Measurements from ENCODE around the gene TXNIP. TPM values are rescaled to one million over a fixed set of nuclear protein-coding genes. Genes with fewer than 3 reads are reported as not detected.

TXNIP gene
- total and polyA plus RNA-seq, 7 experiments from 2014 or later = 498 to 5,430 (median 675) TPM

GRCh38 chr1:145985129-145985501 is 11.3 kb downstream of the TXNIP start:
- no peaks in the 10 kb centered on the region for H3K36me3 ChIP-seq (ENCODE audit: control insufficient read depth in 2 of 3, insufficient read depth in 3 of 3, low read length in 3 of 3)

DNA sequence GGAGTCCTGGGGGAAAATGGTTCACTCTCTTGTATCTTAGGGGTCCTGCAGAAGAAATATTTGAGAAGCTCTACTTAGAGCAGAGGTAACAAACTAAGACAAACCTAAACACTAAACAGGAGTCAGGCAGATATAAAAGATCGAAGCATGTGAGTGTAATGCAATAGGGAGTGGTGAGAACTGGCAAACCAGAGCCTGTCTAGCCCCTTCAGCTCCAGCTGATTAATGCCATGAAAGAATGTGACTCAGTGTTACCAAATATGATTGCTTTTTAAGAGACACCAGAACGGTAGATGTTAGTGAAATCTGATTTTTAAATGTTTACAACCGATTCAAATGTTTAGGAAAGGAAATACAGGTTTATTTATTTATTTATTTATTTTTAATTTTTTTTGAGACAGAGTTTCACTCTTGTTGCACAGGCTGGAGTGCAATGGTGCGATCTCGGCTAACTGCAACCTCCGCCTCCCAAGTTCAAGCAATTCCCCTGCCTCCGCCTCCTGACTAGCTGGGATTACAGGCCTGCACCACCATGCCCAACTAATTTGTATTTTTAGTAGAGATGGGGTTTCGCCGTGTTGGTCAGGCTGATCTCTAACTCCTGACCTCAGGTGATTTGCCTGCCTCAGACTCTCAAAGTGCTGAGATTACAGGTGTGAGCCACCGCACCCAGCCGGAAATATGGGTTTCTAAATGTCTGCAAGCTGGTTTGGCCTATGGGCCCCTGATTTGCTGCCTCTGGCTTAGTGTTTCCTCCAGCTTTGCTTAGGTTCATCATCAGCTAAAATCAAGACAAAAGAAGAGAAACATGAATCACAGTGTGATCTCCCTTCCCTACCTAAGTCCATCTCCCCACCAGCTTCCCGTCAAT is 12.2 kb downstream of the TXNIP start:
- peaks cover 0 to 3% (median 0%) of the 10 kb centered on the region in 5 donors for H3K36me3 Mint-ChIP-seq
- H3K27me3 Mint-ChIP-seq = no peaks in the 10 kb centered on the region
- CTCF ChIA-PET = interaction anchor here (0.7 to 1.4 kb wide), 2 partner anchors 9 to 12 kb away, joined by 5 to 6 read pairs; partner anchors contain the start of gene TXNIP
- H3K9me3 Mint-ChIP-seq = peaks cover 0 to 4% (median 0%) of the 10 kb centered on the region in 11 donors
- POLR2A ChIA-PET = interaction anchor here (0.9 to 24.3 kb wide), 5 partner anchors 18 to 53 kb away, joined by 5 to 1779 read pairs (median 5); partner anchors contain the start of genes ANKRD34A, HJV, LIX1L and POLR3GL
- intact Hi-C loops (cut with micrococcal nuclease) = no loop called here
- ATAC-seq (no peak), DNase-seq (peak in 2 of 9 donors; percentile 13 to 37)
- H3K4me1 Mint-ChIP-seq = peaks cover 21 to 70% (median 40%) of the 10 kb centered on the region in 7 donors
- H3K4me3 ChIP-seq (ENCODE audit: low read length) = no peak overlapping the region
- H3K36me3 ChIP-seq (ENCODE audit: control insufficient read depth in 2 of 3, insufficient read depth in 3 of 3, low read length in 3 of 3) = no peaks in the 10 kb centered on the region
- peak overlapping the region in 7 of 9 donors; percentile 70 to 97 (median 85) for H3K27ac Mint-ChIP-seq
- peak overlapping the region in 9 of 10 donors; percentile 51 to 76 (median 66) for H3K4me3 Mint-ChIP-seq
- no peaks in the 10 kb centered on the region for H3K27me3 ChIP-seq (ENCODE audit: control insufficient read depth in 2 of 2, insufficient read depth in 2 of 2, low read length in 2 of 2)
- peak overlapping the region; percentile 40 for H3K27ac ChIP-seq (ENCODE audit: low read depth, low read length)
- no peaks in the 10 kb centered on the region for H3K9me3 ChIP-seq (ENCODE audit: control insufficient read depth in 2 of 3, low read length in 3 of 3)
- peaks cover 60 to 83% of the 10 kb centered on the region in 2 donors for H3K4me1 ChIP-seq (ENCODE audit: control insufficient read depth in 2 of 2, insufficient read depth in 2 of 2, low read length in 2 of 2)

More at GRCh38 chr1:145985129-145985501, 11.3 kb downstream of the TXNIP start:
- Mint-ChIP-seq H3K36me3 (peaks cover 0 to 3% (median 0%) of the 10 kb centered on the region in 5 donors), H3K9me3 (peaks cover 0 to 4% (median 0%) of the 10 kb centered on the region in 11 donors), H3K27ac (peak overlapping the region in 7 of 9 donors; percentile 70 to 97 (median 85)), H3K4me3 (peak overlapping the region in 9 of 10 donors; percentile 51 to 76 (median 65)), H3K27me3 (no peaks in the 10 kb centered on the region), H3K4me1 (peaks cover 27 to 72% (median 42%) of the 10 kb centered on the region in 7 donors)
- ChIA-PET CTCF (interaction anchor here (0.7 to 1.4 kb wide), 2 partner anchors 8 to 11 kb away, joined by 5 to 6 read pairs; partner anchors contain the start of gene TXNIP), POLR2A (interaction anchor here (0.9 to 24.3 kb wide), 5 partner anchors 19 to 52 kb away, joined by 5 to 1779 read pairs (median 5); partner anchors contain the start of genes ANKRD34A, HJV, LIX1L and POLR3GL)
- peaks cover 50 to 76% of the 10 kb centered on the region in 2 donors for H3K4me1 ChIP-seq (ENCODE audit: control insufficient read depth in 2 of 2, insufficient read depth in 2 of 2, low read length in 2 of 2)
- no peak overlapping the region for H3K4me3 ChIP-seq (ENCODE audit: low read length)
- DNase-seq (no peak), ATAC-seq (peak; percentile 1)
- H3K27me3 ChIP-seq (ENCODE audit: control insufficient read depth in 2 of 2, insufficient read depth in 2 of 2, low read length in 2 of 2) = no peaks in the 10 kb centered on the region
- no peaks in the 10 kb centered on the region for H3K9me3 ChIP-seq (ENCODE audit: control insufficient read depth in 2 of 3, low read length in 3 of 3)
- H3K27ac ChIP-seq (ENCODE audit: low read depth, low read length) = peak overlapping the region; percentile 40
- intact Hi-C loops (cut with micrococcal nuclease) = no loop called here

DNA sequence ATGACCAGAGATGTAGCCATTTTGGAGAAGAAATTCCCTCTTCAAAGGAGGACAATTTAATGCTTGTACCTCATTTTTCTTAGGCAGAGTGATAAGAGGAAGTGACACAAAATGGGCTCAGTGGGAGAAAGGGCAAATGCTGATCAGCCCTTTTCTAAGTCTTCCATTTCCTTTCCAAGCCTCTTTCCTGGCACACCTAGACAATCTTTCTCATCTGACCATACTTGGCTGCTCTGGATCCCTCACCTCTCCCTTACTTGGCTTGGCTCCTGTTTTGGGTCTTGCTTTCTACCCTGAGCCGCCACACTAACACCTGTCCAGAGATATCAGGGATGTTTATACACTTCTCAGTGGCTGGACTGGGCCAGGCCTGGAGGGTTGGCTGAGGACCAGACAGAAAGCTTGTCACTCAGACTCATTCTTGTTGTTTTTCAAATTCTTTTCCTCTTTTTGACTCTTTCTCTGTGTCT is 13.1 kb downstream of the TXNIP start:
- Histone ChIP-seq H3K27ac (ENCODE audit: low read depth, low read length) (peak overlapping the region; percentile 82), H3K36me3 (ENCODE audit: control insufficient read depth in 2 of 3, insufficient read depth in 3 of 3, low read length in 3 of 3) (no peaks in the 10 kb centered on the region), H3K9me3 (ENCODE audit: control insufficient read depth in 2 of 3, low read length in 3 of 3) (no peaks in the 10 kb centered on the region), H3K4me1 (ENCODE audit: control insufficient read depth in 2 of 2, insufficient read depth in 2 of 2, low read length in 2 of 2) (peaks cover 69 to 84% of the 10 kb centered on the region in 2 donors), H3K27me3 (ENCODE audit: control insufficient read depth in 2 of 2, insufficient read depth in 2 of 2, low read length in 2 of 2) (no peaks in the 10 kb centered on the region), H3K4me3 (ENCODE audit: low read length) (no peak overlapping the region)
- DNase-seq (no peak), ATAC-seq (no peak)
- intact Hi-C loops (cut with micrococcal nuclease) = no loop called here
- ChIA-PET POLR2A (interaction anchor here (7.4 to 24.3 kb wide), 2 partner anchors 19 to 21 kb away, joined by 89 to 1779 read pairs; partner anchors contain the start of genes ANKRD34A, HJV, POLR3GL and TXNIP), CTCF (interaction anchor here (0.6 to 8.1 kb wide), 2 partner anchors 10 to 20 kb away, joined by 3 to 193 read pairs; partner anchors contain the start of gene TXNIP)
- Mint-ChIP-seq H3K36me3 (no peaks in the 10 kb centered on the region), H3K27me3 (no peaks in the 10 kb centered on the region), H3K9me3 (no peaks in the 10 kb centered on the region), H3K27ac (peak overlapping the region in 6 of 9 donors; percentile 1 to 83 (median 22)), H3K4me3 (peak overlapping the region in 5 of 10 donors; percentile 0 to 37 (median 27)), H3K4me1 (peaks cover 12 to 61% (median 31%) of the 10 kb centered on the region in 7 donors)

- H3K27me3 Mint-ChIP-seq = no peaks in the 10 kb centered on the region
- peaks cover 3 to 53% (median 22%) of the 10 kb centered on the region in 7 donors for H3K4me1 Mint-ChIP-seq
- Histone ChIP-seq H3K9me3 (ENCODE audit: control insufficient read depth in 2 of 3, low read length in 3 of 3) (no peaks in the 10 kb centered on the region), H3K4me3 (ENCODE audit: low read length) (no peak overlapping the region), H3K27ac (ENCODE audit: low read depth, low read length) (peak overlapping the region; percentile 82), H3K36me3 (ENCODE audit: control insufficient read depth in 2 of 3, insufficient read depth in 3 of 3, low read length in 3 of 3) (no peaks in the 10 kb centered on the region), H3K4me1 (ENCODE audit: control insufficient read depth in 2 of 2, insufficient read depth in 2 of 2, low read length in 2 of 2) (peaks cover 80 to 87% of the 10 kb centered on the region in 2 donors), H3K27me3 (ENCODE audit: control insufficient read depth in 2 of 2, insufficient read depth in 2 of 2, low read length in 2 of 2) (no peaks in the 10 kb centered on the region)
- H3K4me3 Mint-ChIP-seq = peak overlapping the region in 8 of 10 donors; percentile 10 to 65 (median 32)
- peaks cover 0 to 6% (median 0%) of the 10 kb centered on the region in 5 donors for H3K36me3 Mint-ChIP-seq
- no peak for DNase-seq
- H3K9me3 Mint-ChIP-seq = no peaks in the 10 kb centered on the region
- intact Hi-C loops (cut with micrococcal nuclease) = no loop called here
- H3K27ac Mint-ChIP-seq = peak overlapping the region in 4 of 9 donors; percentile 19 to 79 (median 48)
- no peak for ATAC-seq
- ChIA-PET CTCF (interaction anchor here (1.3 to 8.1 kb wide), 4 partner anchors 11 to 137 kb away, joined by 5 to 233 read pairs (median 124); partner anchors contain the start of genes ANKRD34A, NUDT17, POLR3GL and TXNIP), POLR2A (interaction anchor here (0.5 to 24.3 kb wide), 6 partner anchors 13 to 118 kb away, joined by 3 to 1779 read pairs (median 5); partner anchors contain the start of genes ANKRD34A, HJV, LIX1L and POLR3GL)
Observed at GRCh38 chr1:145982010-145982723, 14.2 kb downstream of the TXNIP start.

DNA sequence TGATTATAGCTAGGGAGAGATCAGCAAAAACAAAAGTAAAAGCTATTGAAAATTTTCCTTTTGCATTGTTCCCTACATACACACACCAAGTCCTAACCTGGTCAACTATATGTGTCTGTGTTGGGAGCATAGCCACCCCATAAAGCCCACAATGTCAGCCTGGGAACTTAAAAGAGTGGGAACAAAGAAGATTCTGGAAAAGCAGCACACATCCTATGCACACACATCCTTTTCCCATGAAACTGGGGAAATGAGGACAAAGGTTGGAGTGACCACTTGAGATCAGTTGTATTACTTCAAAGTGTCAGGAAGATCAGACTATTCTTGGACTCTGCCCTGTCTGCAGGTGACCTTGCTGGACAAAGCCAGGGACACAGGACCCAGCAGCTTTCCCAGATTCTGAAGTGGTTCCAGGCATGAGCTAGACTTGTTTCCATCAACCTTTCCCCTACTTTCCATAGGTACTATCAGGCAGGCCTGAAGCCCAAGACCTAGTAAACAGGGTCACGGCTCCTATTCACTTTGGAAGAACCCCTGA is 15.9 kb downstream of the TXNIP start:
- peaks cover 80 to 81% of the 10 kb centered on the region in 2 donors for H3K4me1 ChIP-seq (ENCODE audit: control insufficient read depth in 2 of 2, insufficient read depth in 2 of 2, low read length in 2 of 2)
- no peaks in the 10 kb centered on the region for H3K27me3 ChIP-seq (ENCODE audit: control insufficient read depth in 2 of 2, insufficient read depth in 2 of 2, low read length in 2 of 2)
- H3K9me3 Mint-ChIP-seq = no peaks in the 10 kb centered on the region
- ChIA-PET POLR2A (interaction anchor here (0.5 to 24.3 kb wide), 15 partner anchors 8 to 134 kb away, joined by 3 to 1779 read pairs (median 6); partner anchors contain the start of genes ANKRD34A, ANKRD35, HJV and LIX1L), CTCF (interaction anchor here (1.1 to 8.1 kb wide), 8 partner anchors 13 to 135 kb away, joined by 3 to 233 read pairs (median 24); partner anchors contain the start of genes ANKRD34A, LIX1L, NUDT17 and POLR3GL)
- ATAC-seq = no peak
- peaks cover 0 to 45% (median 12%) of the 10 kb centered on the region in 7 donors for H3K4me1 Mint-ChIP-seq
- H3K4me3 Mint-ChIP-seq = peak overlapping the region in 1 of 10 donors; percentile 52
- H3K4me3 ChIP-seq (ENCODE audit: low read length) = peak overlapping the region; percentile 64
- no peak for DNase-seq
- peaks cover 0 to 6% (median 0%) of the 10 kb centered on the region in 5 donors for H3K36me3 Mint-ChIP-seq
- H3K36me3 ChIP-seq (ENCODE audit: control insufficient read depth in 2 of 3, insufficient read depth in 3 of 3, low read length in 3 of 3) = no peaks in the 10 kb centered on the region
- no peak overlapping the region for H3K27ac Mint-ChIP-seq
- no peaks in the 10 kb centered on the region for H3K9me3 ChIP-seq (ENCODE audit: control insufficient read depth in 2 of 3, low read length in 3 of 3)
- peak overlapping the region; percentile 82 for H3K27ac ChIP-seq (ENCODE audit: low read depth, low read length)
- intact Hi-C loops (cut with micrococcal nuclease) = loop anchor here in 1 of 2 donors (1.0 kb wide), 1 partner anchor 8 kb away; no protein-coding TSS in a partner anchor
- H3K27me3 Mint-ChIP-seq = no peaks in the 10 kb centered on the region

Data from naive thymus-derived CD4-positive, alpha-beta T cell (primary cell).